Common myeloid progenitor, CD34-positive (primary cell): ENCODE measurements around the gene GSK3A. TPM values are rescaled to one million over a fixed set of nuclear protein-coding genes. Genes with fewer than 3 reads are reported as not detected.

Source experiments
- CTCF ChIA-PET: fragments of 350-600 bp; sonication (Branson Sonifier 250); formaldehyde crosslinking; loops from one replicate; lab custom pipeline; 2021; ENCODE audit warnings: antibody characterized with exemption; lab: Charles Lee
- POLR2A ChIA-PET: fragments of 350-600 bp; sonication (Branson Sonifier 250); formaldehyde crosslinking; loops from one replicate; lab custom pipeline; 2021; ENCODE audit warnings: antibody characterized with exemption; lab: Charles Lee
- DNase-seq, 3 donors: peaks; one replicate each; pipeline versions ENCODE4 v3.0.0 to v3.0.0-alpha.2; 2013
- H3K27ac ChIP-seq, 2 experiments: 1 replicate in 1 of 2; 2 replicates in 1 of 2; pipeline ENCODE4 v1.7.0; 2013; ENCODE audit warnings: inconsistent platforms in 2 of 2, low read length in 2 of 2, mild to moderate bottlenecking in 2 of 2, low read depth in 1 of 2, moderate library complexity in 1 of 2; ENCODE audit not compliant: severe bottlenecking in 2 of 2, insufficient read depth in 1 of 2, poor library complexity in 1 of 2
- H3K27me3 ChIP-seq, 5 experiments: replicated peaks in 2 of 5; 1 replicate in 3 of 5; 2 replicates in 2 of 5; pipeline versions ENCODE4 v1.6.1 to v1.7.0; 2013; ENCODE audit warnings: low read length in 4 of 5, mild to moderate bottlenecking in 2 of 5, moderate library complexity in 2 of 5, inconsistent platforms in 1 of 5; ENCODE audit not compliant: insufficient read depth in 5 of 5, control insufficient read depth in 4 of 5
- H3K36me3 ChIP-seq, 4 experiments: 1 replicate in 2 of 4; 2 replicates in 2 of 4; pipeline versions ENCODE4 v1.6.1 to v1.7.0; 2013; ENCODE audit warnings: low read length in 3 of 4, control low read depth in 1 of 4, mild to moderate bottlenecking in 1 of 4; ENCODE audit not compliant: control insufficient read depth in 4 of 4, insufficient read depth in 4 of 4
- H3K4me1 ChIP-seq, 4 experiments: 1 replicate in 3 of 4; 2 replicates in 1 of 4; pipeline versions ENCODE4 v1.6.1 to v1.7.1; 2013; ENCODE audit warnings: low read length in 3 of 4, mild to moderate bottlenecking in 3 of 4, control low read depth in 1 of 4, inconsistent platforms in 1 of 4, moderate library complexity in 1 of 4; ENCODE audit not compliant: control insufficient read depth in 4 of 4, insufficient read depth in 4 of 4; ENCODE audit errors: control extremely low read depth in 1 of 4
- H3K4me3 ChIP-seq, 7 experiments: 1 replicate in 4 of 7; 2 replicates in 3 of 7; pipeline versions ENCODE4 v1.5.1 to v1.7.0; 2013; ENCODE audit warnings: mild to moderate bottlenecking in 7 of 7, low read length in 6 of 7, moderate library complexity in 6 of 7, inconsistent platforms in 2 of 7, low read depth in 2 of 7, control low read depth in 1 of 7; ENCODE audit not compliant: insufficient read depth in 4 of 7, control insufficient read depth in 1 of 7; ENCODE audit errors: extremely low read depth in 1 of 7
- H3K9me3 ChIP-seq, 5 experiments: 1 replicate in 4 of 5; 2 replicates in 1 of 5; pipeline versions ENCODE4 v1.6.1 to v1.7.1; 2013; ENCODE audit warnings: low read length in 4 of 5, mild to moderate bottlenecking in 2 of 5, inconsistent platforms in 1 of 5, low read depth in 1 of 5, moderate library complexity in 1 of 5; ENCODE audit not compliant: control insufficient read depth in 4 of 5, insufficient read depth in 2 of 5; ENCODE audit errors: control extremely low read depth in 1 of 5
- WGBS: methylation state at CpG from one replicate; pipeline ENCODE4 v1.1.5; 2013; ENCODE audit not compliant: insufficient coverage; 5-methylcytosine and 5-hydroxymethylcytosine counted together
- polyA plus RNA-seq: library from polyadenylated mRNA; unstranded; fragments of 120-200 nt; gene quantifications from one replicate; pipeline ENCODE4 v1.2.1, GENCODE V29; 2013

The GSK3A gene
- 39.9 TPM for polyA plus RNA-seq

- H3K27me3 ChIP-seq, result no peaks in the 10 kb centered on the region
- CTCF ChIA-PET, result interaction anchor here (0.8 to 12.3 kb wide), 14 partner anchors 9 to 146 kb away, joined by 3 to 159 read pairs (median 3); partner anchors contain the start of gene ZNF526
These were observed at the start of gene GSK3A for GRCh38 chr19:42242512-42243409. TSS of gene GSK3A (minus strand) at chr19:42242602. CDS start at chr19:42242465, 137 bp downstream.

GRCh38 chr19:42291435-42291810 is 49.0 kb upstream of the GSK3A start:
- H3K27me3 ChIP-seq, result no peaks in the 10 kb centered on the region
- no peaks in the 10 kb centered on the region for H3K9me3 ChIP-seq
- 78% methylated on average over 7 of the region's 9 CpGs for WGBS
- peaks cover 17 to 98% (median 67%) of the 10 kb centered on the region in 4 experiments for H3K36me3 ChIP-seq
- H3K27ac ChIP-seq, result no peak overlapping the region
- CTCF ChIA-PET, result interaction anchor here (1.1 to 6.2 kb wide), 6 partner anchors 10 to 187 kb away, joined by 3 to 30 read pairs (median 4); partner anchors contain the start of gene POU2F2
- H3K4me3 ChIP-seq, result no peak overlapping the region
- peaks cover 0 to 5% (median 5%) of the 10 kb centered on the region in 4 experiments for H3K4me1 ChIP-seq
- POLR2A ChIA-PET, result no interaction called here
- no peak for DNase-seq

More at GRCh38 chr19:42242512-42243409, at the start of gene GSK3A:
- DNase-seq, result peak; percentile 100
- Histone ChIP-seq H3K9me3 (no peaks in the 10 kb centered on the region), H3K4me3 (peak within 1 kb of the TSS; percentile 68 to 95 (median 88)), H3K4me1 (peaks cover 7 to 36% (median 27%) of the 10 kb centered on the region in 4 experiments), H3K27ac (peak within 1 kb of the TSS; percentile 76 to 93), H3K36me3 (peaks cover 0 to 29% (median 14%) of the 10 kb centered on the region in 4 experiments)
- POLR2A ChIA-PET, result interaction anchor here (0.5 to 1.5 kb wide), 10 partner anchors 9 to 167 kb away, joined by 3 to 5 read pairs (median 3); partner anchors contain the start of genes ZNF526 and ZNF574
- 0% methylated on average over 69 of the region's 76 CpGs for WGBS

- Histone ChIP-seq H3K4me3 (no peak overlapping the region), H3K27ac (no peak overlapping the region), H3K27me3 (no peaks in the 10 kb centered on the region), H3K36me3 (peaks cover 17 to 95% (median 66%) of the 10 kb centered on the region in 4 experiments), H3K9me3 (no peaks in the 10 kb centered on the region), H3K4me1 (peaks cover 0 to 12% (median 11%) of the 10 kb centered on the region in 4 experiments)
- WGBS, result 91% methylated on average over 27 of the region's 31 CpGs
- ChIA-PET CTCF (interaction anchor here (0.8 to 6.2 kb wide), 13 partner anchors 9 to 188 kb away, joined by 3 to 30 read pairs (median 4); partner anchors contain the start of genes PAFAH1B3, POU2F2 and PRR19), POLR2A (no interaction called here)
- DNase-seq, result peak; percentile 82 to 87 (median 85)
These were observed 48.4 kb upstream of the GSK3A start for GRCh38 chr19:42290523-42291434.

- H3K27ac ChIP-seq, result no peak overlapping the region
- ChIA-PET POLR2A (no interaction called here), CTCF (interaction anchor here (0.5 to 2.6 kb wide), 13 partner anchors 9 to 188 kb away, joined by 3 to 12 read pairs (median 4); partner anchors contain the start of genes PAFAH1B3 and PRR19)
- peaks cover 17 to 89% (median 64%) of the 10 kb centered on the region in 4 experiments for H3K36me3 ChIP-seq
- no peak for DNase-seq
- no peaks in the 10 kb centered on the region for H3K9me3 ChIP-seq
- peaks cover 3 to 18% (median 18%) of the 10 kb centered on the region in 4 experiments for H3K4me1 ChIP-seq
- H3K27me3 ChIP-seq, result no peaks in the 10 kb centered on the region
- no peak overlapping the region for H3K4me3 ChIP-seq
- WGBS, result 97% methylated on average over 6 of the region's 13 CpGs
These were observed 47.7 kb upstream of the GSK3A start for GRCh38 chr19:42290136-42290522.

- Histone ChIP-seq H3K9me3 (no peaks in the 10 kb centered on the region), H3K27ac (peak overlapping the region in 1 of 2 experiments; percentile 20), H3K27me3 (no peaks in the 10 kb centered on the region), H3K4me1 (peaks cover 6 to 24% (median 22%) of the 10 kb centered on the region in 4 experiments), H3K36me3 (peaks cover 15 to 84% (median 62%) of the 10 kb centered on the region in 4 experiments), H3K4me3 (no peak overlapping the region)
- CTCF ChIA-PET, result interaction anchor here (0.5 to 2.6 kb wide), 14 partner anchors 8 to 198 kb away, joined by 3 to 12 read pairs (median 4); partner anchors contain the start of genes PAFAH1B3 and PRR19
- POLR2A ChIA-PET, result no interaction called here
- WGBS, result 100% methylated on average over 5 of the region's 8 CpGs
- DNase-seq, result no peak
These were observed 47.2 kb upstream of the GSK3A start for GRCh38 chr19:42289556-42290041.

- Histone ChIP-seq H3K27ac (no peak overlapping the region), H3K4me1 (peaks cover 6 to 25% (median 23%) of the 10 kb centered on the region in 4 experiments), H3K9me3 (no peaks in the 10 kb centered on the region), H3K27me3 (no peaks in the 10 kb centered on the region), H3K4me3 (no peak overlapping the region), H3K36me3 (peaks cover 12 to 79% (median 58%) of the 10 kb centered on the region in 4 experiments)
- WGBS, result 93% methylated on average over 19 of the region's 22 CpGs
- ChIA-PET POLR2A (no interaction called here), CTCF (interaction anchor here (0.6 to 2.6 kb wide), 15 partner anchors 9 to 197 kb away, joined by 3 to 12 read pairs (median 3); partner anchors contain the start of genes PAFAH1B3 and PRR19)
- DNase-seq, result no peak
These were observed 46.6 kb upstream of the GSK3A start for GRCh38 chr19:42288881-42289555.
